ENCODE measurements around the gene JAG2.

Gene JAG2

DNA sequence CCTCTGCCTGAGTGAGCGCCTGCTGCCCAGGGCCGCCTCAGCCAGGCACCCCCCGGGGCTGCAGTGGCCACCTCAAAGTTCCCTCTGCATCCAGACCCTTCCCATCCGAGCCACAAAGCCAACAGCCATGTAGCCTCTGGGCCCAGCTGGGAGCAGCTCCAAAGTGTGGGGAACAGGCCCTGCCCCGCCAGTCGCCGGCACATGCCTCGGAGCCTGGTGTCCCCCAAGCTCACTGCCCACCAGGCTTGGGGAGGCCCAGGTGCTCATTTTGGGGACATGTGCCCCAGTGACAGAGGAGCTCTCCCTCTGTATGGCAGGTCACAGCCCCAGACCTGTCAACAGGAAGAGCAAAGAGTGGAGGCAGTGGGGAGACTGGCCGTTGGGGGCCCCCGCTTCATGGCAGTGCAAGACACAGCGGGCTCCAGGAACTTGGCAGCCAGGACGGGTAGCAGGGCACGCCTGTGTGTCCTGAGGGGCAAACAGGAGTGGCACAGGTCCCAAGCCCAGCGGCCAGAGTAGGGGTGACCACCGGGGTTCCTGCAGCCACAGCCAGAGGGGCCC, 29.9 kb downstream of the JAG2 start:
- no peak for DNase-seq (ENCODE audit: low read depth)

GRCh38 chr14:105138021-105138541, 30.5 kb downstream of the JAG2 start:
- no peak for DNase-seq (ENCODE audit: low read depth)

GRCh38 chr14:105137481-105138020, 31.0 kb downstream of the JAG2 start:
- no peak for DNase-seq (ENCODE audit: low read depth)

GRCh38 chr14:105136401-105137322, 31.9 kb downstream of the JAG2 start:
- no peak for DNase-seq (ENCODE audit: low read depth)

DNA sequence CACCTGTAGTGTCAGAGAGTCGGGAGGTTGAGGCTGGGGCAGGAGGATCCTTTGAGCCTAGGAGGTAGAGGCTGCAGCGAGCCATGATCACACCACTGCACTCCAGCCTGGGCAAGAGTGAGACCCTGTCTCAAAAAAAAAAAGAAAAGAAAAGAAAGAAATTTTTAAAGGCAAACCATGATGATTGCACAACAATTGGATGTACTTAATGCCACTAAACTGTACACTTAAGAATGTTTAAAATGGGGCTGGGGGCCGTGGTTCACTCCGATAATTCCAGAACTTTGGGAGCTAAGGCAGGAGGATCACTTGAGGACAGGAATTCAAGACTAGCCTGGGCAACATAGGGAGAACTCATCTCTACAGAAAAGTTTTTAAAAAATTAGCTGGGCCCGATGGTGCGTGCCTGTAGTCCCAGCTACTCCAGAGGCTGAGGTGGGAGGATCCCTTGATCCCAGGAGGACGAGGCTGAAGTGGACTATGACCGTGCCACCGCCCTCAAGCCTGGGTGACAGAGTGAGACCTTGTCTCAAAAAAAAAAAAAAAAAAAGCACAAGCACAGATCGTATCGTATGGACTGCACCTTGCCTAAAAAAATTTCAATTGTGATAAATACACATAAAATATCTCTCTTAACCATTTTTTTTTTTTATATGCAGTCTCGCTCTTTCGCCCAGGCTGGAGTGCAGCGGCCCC, 32.7 kb downstream of the JAG2 start:
- DNase-seq (ENCODE audit: low read depth): no peak

GRCh38 chr14:105132921-105133654, 35.5 kb downstream of the JAG2 start:
- DNase-seq (ENCODE audit: low read depth): no peak

GRCh38 chr14:105131241-105131640, 37.3 kb downstream of the JAG2 start:
- no peak for DNase-seq (ENCODE audit: low read depth)

DNA sequence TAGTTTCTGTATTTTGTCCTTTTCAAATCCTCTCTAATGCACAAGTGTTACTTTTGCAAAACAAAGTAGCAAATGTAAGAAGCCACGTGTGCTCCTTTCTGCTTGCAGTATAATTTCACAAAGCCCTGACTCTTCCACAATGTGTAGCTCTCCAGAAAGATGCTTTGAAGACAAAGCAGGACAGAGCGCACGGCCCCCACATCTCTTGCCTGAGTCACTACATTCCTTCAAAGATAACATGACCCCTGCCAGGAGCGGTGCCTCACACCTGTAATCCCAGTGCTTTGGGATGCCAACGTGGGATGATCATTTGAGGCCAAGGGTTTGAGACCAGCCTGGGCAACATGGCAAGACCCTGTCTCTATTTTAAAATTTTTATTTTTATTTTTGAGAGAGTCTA, 40.5 kb downstream of the JAG2 start:
- no peak for DNase-seq (ENCODE audit: low read depth)

- no peak for DNase-seq (ENCODE audit: low read depth)
Measured at GRCh38 chr14:105126981-105127329, 41.6 kb downstream of the JAG2 start.

DNA sequence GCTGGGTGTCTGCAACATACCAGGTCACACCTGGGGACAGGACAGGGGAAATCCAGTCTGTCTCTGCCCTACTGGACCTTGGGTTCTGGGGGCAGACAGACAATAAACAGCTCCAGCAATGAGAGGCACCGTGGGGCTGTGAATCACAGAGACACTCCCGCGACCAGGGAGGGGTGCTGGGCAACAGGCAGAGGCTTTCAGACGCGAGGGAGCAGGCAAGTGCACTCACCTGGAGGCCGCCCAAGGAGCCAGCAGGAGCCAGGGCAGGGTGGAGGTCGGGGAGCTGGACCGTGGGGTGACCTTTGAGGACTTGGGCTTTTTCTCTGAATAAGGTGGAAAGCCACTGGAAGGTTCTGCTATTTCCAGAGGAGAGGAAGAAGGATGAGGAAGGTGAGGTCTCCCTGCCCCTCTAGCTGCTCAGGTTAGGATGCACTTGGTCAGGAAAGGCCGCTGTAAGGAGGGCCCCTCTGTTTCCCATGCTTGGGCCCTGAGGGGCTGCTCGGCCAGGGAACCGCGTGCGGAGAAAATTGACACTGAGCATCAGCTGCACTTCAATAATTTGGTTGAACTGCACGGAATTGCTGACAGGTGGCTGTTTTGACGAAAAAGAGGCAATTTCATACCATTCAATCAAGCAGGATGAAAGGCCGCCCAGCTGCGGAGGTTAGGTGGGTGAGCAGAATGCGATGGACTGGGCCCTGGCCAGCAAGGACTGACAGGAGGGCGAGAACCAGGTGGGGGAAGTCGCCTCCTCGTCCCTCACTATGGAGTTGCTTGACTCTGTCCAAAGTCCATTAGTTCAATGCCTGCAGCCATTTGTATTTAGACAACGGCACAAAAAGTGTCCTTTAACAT, 42.2 kb downstream of the JAG2 start:
- DNase-seq (ENCODE audit: low read depth): no peak

- no peak for DNase-seq (ENCODE audit: low read depth)
Measured at GRCh38 chr14:105124823-105125222, 43.8 kb downstream of the JAG2 start.

DNA sequence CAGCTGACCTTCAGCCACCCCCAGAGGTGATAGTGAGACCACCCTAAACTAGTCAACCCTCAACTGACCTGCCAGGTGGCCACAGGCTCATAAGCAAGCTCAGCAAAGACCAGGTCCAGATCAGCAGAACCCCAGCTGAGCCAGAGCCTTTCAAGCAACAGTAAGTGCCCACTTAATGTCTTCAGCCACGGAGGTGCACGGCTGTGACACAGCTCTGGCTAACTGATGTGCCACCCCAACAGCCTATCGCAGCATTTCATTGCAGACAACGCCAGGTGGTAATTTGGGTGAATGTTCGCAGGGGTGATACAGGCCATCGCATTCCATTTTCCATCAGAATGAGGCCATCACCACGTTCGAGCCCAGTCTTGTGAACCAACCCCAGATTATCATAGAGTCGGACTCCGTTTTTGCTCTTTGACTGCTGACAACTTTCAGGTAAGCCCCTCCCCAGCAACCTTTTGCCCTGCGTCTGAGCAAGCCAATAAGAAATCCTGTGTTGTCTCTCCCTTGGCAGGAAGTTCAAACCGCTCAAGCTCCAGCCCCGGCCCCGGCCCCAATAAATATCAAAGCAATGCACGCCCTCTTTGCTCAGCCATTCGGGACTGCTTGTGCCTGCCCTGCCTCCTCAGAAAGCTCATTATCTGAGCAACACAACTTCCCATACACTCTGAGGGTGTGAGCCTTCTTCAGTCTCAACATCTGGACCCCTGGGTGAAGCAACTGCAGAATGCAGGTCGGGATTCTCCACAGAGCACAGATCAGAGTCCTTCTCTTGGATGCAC, 44.4 kb downstream of the JAG2 start:
- DNase-seq (ENCODE audit: low read depth): no peak

DNA sequence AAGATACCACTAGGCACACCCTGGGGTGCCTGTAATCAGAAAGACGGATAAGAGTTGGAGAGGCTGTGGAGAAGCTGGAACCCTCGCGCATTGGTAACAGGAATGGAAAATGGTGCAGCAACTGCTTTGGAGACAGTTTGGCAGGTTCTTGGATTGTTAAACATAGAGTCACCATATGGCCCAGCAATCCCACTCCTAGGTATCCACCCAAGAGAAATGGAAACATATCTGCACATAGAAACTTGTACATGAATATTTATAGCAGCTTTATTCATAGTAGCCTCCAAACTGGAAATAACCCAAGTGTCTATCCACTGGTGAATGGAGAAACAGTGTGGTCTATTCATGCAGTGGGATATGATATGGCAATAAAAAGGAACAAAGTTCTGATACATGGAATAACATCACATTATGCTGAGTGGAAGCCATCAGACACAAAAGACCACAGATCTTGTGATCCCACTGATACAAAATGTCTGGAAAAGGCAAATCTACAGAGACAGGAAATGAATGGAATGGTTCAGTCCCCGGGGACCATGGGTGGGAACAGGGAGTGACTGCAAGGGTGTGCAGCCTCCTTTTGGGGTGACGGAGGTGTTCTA, 45.4 kb downstream of the JAG2 start:
- no peak for DNase-seq (ENCODE audit: low read depth)

DNA sequence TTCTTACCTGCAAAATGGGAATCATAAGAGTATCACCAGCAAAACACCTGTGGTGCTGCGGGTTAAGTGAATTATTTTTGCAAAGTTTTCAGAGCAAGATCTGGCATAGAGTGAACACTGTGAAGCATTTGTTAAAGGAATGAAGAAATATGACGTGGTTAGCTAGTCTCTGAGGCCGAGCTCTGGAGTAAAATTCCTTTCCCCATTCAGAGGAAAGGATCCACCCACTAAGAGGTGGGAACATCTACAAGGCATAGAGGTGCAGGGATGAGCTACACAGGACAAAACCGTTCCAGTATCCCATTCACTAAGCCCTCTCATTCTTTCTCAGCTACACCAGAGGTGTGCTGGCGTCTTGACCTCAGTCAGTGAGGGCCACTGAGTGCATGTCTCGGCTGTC, 48.5 kb downstream of the JAG2 start:
- no peak for DNase-seq (ENCODE audit: low read depth)

- no peak for DNase-seq (ENCODE audit: low read depth)
Measured at GRCh38 chr14:105119408-105120025, 49.1 kb downstream of the JAG2 start.

DNA sequence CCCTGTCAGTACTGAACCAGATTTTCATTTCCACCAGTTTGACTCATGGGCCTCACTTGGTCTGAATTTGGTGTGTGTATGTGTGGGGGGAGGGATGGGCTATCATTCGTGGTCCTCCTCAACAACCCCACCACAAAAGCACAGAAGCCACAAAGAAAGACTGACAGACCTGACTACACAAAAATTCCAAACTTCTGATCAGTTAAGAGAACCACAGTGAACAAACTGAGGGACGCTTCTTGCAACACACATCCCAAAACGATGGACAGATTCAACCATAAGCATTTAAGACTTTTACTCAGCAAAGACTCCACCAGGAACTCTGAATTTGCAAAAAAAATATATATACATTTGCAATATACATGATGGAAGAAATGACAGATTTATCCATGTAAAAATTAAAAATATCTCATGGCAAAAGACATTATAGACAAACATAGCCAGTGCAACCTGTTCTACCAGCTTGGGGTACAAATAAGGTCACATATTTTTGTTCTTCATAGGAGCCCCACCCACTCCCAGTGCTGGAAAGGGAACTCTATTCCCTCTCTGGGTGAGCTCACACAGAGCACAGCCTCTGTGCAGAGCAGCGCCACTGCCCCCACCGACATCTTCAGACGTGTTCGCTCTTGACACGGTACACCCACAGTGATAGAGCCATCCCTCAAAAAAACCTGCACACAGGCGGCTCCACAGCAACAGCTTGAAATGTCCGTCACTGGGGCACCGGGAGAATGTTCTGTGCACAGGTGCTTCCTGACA, 49.7 kb downstream of the JAG2 start:
- no peak for DNase-seq (ENCODE audit: low read depth)

DNA sequence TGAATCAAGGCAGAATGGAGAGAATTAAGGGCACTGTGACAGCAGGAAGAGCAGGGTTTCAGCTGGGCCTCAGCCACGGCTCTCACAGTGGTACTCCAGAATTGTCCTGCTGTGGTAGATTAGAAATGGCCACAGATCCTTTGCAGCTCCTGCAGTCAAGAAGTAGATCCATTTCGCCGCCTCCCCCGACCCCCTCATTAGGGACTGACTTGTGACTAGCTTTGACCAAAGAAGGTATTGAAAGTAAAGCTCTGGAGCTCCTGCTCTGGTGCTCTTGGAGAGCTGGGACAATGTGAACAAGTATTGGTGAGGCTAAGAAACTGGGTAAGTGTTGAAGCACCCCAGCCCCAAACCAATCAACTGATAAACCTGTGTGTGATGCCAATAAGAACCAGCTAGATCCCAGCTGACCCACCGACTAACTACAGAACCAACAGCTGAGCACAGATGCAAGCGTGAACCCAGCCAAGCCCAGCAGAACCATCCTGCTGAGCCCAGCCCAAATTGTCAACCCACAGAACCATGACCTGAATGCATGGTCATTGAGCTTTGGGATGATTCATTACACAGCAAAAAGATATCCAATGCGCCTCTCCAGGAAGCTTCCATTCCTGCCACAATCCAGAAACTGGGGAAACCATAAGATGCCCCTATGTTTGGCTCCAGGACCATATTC, 50.7 kb downstream of the JAG2 start:
- no peak for DNase-seq (ENCODE audit: low read depth)

DNA sequence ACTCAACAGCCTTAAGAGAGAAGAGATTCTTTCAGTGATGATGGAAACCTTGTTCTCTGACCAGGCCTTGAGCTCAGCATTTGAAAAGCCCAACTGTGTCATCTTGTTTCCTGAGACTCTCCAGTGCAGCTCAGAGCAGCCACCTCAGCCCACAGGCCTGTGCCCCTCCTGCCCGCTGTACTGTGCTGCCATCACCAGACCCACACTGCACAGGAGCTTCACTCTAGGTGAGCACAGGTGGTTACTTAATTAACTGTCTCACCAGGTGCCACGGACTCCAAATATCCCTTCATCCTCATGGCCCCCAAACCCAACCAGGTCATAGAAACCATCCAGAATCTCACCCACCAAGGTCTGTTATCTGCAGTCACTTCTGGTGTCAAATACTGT, 51.3 kb downstream of the JAG2 start:
- no peak for DNase-seq (ENCODE audit: low read depth)
